RKO (cell line): ENCODE data around the gene CLDND1.

Experiments
- DNase-seq: peaks from one replicate; pipeline ENCODE4 v3.0.0-alpha.2; 2016; ENCODE audit warnings: low spot score

Gene CLDND1

DNA sequence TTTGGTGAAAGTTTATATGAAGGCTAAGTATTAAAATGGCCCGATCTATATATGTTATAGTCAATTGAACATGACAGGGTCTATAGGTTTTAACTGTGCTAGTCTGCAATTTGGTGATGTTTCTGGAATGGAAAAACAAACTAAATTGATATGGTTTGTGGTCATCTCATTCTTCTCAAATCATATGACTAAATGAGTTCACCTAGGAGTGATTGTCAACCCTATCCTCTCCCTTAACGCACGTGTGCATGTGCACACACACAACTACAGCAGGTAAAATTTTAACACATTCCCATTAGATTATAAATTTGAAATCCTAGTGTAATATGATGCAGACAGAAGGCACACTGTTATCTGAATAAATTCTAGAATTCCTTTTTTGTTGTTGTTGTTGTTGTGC, 9.0 kb downstream of the CLDND1 start:
- no peak for DNase-seq

DNA sequence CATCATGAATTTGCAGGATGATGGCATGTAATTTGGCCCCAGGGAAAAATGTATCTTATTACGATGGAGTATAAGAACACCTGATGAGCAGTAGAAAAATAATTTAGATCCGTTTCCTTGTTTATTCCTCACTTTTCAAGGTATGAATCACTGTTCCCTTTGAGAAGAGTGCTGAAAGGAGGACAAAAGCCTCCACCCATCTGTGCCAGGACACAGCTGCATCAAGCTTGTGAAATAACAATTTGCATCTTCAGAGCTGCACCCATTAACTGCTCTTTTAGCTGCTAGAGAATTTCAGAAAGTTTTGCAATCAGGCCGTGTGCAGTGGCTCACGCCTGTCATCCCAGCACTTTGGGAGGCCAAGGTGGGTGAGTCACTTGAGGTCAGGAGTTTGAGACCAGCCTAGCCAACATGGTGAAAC, 9.6 kb downstream of the CLDND1 start:
- no peak for DNase-seq

DNA sequence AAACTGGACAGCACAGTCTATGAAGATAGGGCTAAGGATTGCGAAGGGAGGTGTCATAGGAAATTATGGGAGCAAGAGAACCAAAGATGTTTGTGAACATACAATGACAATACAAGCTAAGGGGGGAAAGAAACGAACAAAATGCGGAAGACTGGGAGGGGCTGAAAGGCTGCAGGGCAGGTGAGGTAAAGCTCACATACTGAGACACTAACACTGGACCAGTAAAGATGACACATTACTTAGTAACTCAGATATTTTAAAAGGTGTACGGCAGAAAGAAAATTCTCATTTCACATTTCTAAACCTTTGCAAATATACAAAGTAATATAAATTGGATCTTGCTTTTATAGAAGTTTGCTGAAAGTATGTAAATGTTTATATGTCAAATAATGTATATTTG, 10.1 kb downstream of the CLDND1 start:
- DNase-seq, result no peak

DNA sequence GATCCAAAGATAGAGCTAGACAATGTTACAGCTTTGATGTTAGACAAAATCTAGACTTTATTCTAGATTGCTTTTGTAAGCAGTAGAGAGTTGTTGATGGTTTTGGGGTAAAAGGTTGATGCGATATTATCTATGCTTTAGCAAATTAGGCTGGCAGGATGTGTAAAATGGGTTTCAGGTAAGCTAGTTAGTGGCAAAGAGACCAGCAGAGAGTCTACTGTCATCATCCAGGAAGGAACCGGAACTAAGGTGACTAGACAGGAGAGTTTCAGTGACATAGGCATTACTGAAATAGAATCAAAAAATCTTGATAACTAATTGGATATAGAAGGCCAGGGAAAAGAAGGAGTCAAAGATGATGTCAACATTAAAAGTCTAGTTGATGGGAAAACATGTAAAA, 14.1 kb downstream of the CLDND1 start:
- no peak for DNase-seq

DNA sequence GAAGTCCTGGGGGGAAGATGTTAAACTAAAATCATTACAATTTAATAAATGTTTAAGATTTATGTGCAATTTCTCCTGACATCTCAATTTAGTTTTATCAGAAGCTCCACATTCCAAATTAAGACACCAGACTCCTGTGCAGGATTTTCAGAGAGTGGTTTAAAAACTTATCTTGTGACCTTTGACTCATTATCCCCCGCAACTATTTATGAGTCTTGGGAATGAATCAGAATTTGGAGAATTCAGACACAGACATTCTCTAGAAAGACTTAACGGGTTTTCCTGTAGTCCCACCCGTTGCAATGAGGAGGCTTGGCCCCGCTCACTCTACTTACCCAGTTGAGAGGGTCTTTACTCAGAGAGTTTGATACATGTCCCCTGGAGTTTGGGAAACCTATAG, 18.2 kb downstream of the CLDND1 start:
- no peak for DNase-seq

DNA sequence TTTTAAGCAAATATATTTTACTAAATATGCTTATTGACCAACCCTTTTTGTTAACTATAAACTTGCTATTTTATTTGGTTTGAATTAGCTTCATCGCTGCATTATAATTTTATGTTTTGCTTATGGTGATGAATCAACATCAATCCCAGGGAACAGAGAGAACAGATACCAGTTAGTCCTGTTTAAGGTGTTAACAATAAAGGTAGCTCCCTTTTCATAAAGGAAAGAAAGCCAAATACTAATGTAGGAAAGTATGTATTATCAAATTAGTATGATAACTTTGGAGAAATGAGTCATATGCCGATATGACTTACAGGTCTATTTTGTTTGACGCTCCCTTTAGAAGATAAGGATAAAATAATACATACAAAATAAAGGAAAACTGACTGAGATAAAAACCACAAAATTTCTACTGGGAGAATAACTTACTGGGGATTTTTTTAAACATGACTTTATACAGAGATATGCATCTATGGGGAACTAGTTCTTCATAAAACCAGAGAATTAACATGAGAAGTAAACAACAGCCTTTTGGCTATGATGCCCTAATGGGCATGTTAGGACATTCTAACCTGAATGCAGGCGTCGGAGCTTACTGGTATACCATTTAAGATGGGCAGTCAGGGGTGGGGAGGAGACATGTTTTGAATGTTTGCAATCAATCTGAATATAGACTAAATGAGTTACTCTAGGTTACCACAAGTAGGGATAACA, 20.7 kb downstream of the CLDND1 start:
- no peak for DNase-seq

DNA sequence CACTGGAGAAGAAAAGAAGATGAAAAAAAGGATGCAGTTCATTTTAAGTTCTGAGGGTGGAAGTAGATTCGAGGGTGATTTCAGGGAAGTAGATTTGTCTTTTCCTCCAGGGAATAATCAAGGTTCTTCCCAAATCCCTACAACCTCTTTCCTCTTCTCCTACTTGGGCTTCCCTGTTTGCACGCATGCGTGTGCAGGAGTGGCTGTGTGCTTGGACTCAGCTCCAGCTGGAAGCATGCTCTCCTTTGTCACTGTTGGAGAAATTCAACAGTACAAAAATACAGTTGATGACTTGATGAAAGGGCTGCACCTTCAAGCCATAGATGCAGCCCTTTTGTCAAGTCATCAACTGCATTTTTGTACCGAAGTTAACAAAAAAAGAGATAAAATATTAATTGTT, 21.4 kb downstream of the CLDND1 start:
- no peak for DNase-seq

DNA sequence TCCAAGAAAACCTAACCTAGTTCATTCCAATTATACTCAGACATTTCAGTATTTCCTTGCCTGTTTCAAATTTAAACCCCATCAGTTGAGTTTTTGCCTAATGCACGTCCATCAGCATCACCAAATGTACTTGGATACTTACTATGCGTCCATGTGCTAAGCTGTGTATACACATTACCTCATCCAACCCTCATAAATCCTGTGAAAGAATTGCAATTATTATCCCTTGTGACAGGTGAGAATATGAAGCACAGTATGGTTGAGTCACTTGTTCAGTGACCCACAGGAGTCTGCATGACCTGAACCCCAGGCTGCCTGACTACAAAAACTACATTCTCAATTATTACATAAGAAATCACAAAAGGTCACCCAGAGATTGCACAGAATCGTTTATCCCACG, 22.7 kb downstream of the CLDND1 start:
- peak; percentile 27 for DNase-seq

DNA sequence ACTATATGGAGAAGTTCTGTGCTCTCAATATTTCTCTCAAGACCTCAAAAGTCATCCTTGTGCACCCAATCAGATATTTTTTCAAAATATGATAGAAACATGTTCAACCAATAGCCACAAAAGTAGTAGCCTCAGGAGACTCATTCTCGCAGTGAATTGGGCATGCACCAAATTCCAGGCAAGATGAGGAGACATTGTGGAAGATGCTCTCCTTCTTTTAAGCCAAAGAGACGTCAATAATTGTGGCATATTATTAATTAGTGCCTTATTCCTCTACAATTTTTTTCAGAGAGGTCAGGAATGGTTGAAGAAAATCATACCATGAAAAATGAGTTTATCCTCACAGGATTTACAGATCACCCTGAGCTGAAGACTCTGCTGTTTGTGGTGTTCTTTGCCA, 25.3 kb downstream of the CLDND1 start, which contains the start of gene OR5K2:
Gene OR5K2, plus strand, starts transcription at position 301 of the 400 bp plus-strand sequence. Its CDS starts 0 bp downstream, at position 301.
- no peak for DNase-seq

DNA sequence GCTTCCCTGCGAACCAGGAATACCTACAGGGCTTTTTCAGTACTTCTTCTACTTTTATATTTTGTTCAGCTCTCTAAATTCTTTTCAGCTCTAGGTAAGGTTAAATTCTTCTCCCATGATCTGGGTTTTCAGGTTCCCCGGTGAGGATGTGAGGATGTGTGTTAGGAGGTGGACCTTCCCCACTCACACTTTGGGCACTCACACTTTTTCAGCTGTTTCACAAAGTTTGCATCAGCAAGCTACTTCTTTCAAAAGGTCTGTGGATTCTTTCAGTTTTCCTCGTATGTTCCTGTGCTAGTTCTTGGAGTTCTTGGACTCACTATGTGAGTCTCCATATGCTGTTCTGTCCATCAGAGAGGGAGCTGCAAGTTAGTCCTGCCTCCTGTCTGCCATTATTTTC, 39.1 kb downstream of the CLDND1 start:
- DNase-seq, result no peak

DNA sequence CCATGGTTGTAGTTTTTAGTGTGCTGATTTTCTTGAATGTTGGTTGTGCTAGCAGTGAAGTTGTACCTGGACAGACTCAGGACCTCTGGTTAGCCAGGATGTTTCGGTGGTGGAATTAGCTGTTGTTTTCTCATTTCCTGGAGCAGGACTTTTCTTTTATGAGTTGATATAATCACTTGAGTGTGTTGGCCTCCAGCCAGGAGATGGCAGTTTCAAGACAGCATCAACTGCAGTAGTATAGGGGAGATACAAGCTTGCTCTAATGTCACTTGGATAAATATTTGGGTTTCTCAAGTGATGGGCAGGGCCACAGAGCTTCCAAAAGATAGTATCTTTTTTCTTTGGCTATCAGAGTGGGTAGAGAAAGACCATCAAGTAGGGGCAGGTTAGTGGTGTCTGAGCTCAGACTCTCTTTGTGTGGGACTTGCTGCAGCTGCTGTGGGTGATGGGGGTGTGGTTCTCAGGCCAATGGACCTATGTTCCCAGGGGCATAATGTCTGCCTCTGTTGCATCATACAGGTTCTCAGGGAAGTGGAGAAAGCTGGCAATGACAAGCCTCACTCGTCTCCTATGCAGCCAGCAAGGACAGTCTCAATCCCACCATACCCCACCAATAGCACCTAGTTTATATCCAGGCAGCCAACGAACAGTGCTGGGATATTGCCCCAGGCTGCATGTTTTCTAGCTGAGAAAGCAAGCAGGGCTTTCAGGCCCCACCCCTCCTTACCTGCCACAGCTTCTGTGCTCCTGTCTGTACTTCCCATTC, 39.8 kb downstream of the CLDND1 start:
- no peak for DNase-seq
